Smooth muscle cell (in vitro differentiated cells): ENCODE measurements around the gene ADARB2. TPM values are rescaled to one million over a fixed set of nuclear protein-coding genes. Genes with fewer than 3 reads are reported as not detected.

Source experiments
- DNase-seq: peaks from one replicate; lab custom pipeline; 2025; ENCODE audit not compliant: unreplicated experiment; lab: John Stamatoyannopoulos, UW
- H2AFZ ChIP-seq: fragments of 200-600 bp; sonication (generic); 2 replicates; pipeline ENCODE4 v1.6.0; 2016; ENCODE audit warnings: antibody characterized with exemption, low read depth, mild to moderate bottlenecking
- H3F3A ChIP-seq: fragments of 200-600 bp; sonication (generic); 2 replicates; pipeline ENCODE4 v1.6.0; 2017; ENCODE audit warnings: antibody characterized with exemption, low read depth
- H3K27ac ChIP-seq: fragments of 200-600 bp; sonication (generic); 2 replicates; pipeline ENCODE4 v1.5.1; 2016; ENCODE audit warnings: low read depth, mild to moderate bottlenecking
- H3K27me3 ChIP-seq: fragments of 200-600 bp; sonication (generic); 2 replicates; pipeline ENCODE4 v1.6.1; 2016; ENCODE audit warnings: low read depth, mild to moderate bottlenecking
- H3K36me3 ChIP-seq: fragments of 200-600 bp; sonication (generic); 2 replicates; pipeline ENCODE4 v1.5.1; 2016; ENCODE audit warnings: low read depth
- H3K4me1 ChIP-seq: fragments of 200-600 bp; sonication (generic); 2 replicates; pipeline ENCODE4 v1.5.1; 2016; ENCODE audit warnings: low read depth
- H3K4me2 ChIP-seq: fragments of 200-600 bp; sonication (generic); 2 replicates; pipeline ENCODE4 v1.6.0; 2016; ENCODE audit warnings: mild to moderate bottlenecking
- H3K4me3 ChIP-seq: fragments of 200-600 bp; sonication (generic); 2 replicates; pipeline ENCODE4 v1.5.1; 2016; ENCODE audit warnings: mild to moderate bottlenecking
- H3K79me2 ChIP-seq: fragments of 200-600 bp; sonication (generic); 2 replicates; pipeline ENCODE4 v1.6.0; 2016; ENCODE audit warnings: low read depth, mild to moderate bottlenecking
- H3K9ac ChIP-seq: fragments of 200-600 bp; sonication (generic); 2 replicates; pipeline ENCODE4 v1.6.0; 2016; ENCODE audit warnings: low read depth
- H3K9me3 ChIP-seq: fragments of 200-600 bp; sonication (generic); replicated peaks from 2 replicates; pipeline ENCODE4 v1.5.1; 2016; ENCODE audit warnings: low read depth
- H4K20me1 ChIP-seq: fragments of 200-600 bp; sonication (generic); 2 replicates; pipeline ENCODE4 v1.6.0; 2016; ENCODE audit warnings: low read depth
- CTCF ChIP-seq: fragments of 200-600 bp; sonication (generic); IDR thresholded peaks from 2 replicates; pipeline ENCODE4 v1.5.1; 2017; ENCODE audit warnings: borderline replicate concordance, mild to moderate bottlenecking, antibody characterized with exemption; ENCODE audit not compliant: insufficient read depth, poor library complexity, severe bottlenecking
- WGBS: methylation state at CpG from one replicate; pipeline ENCODE4 v1.1.7; 2016; ENCODE audit warnings: low lambda C conversion rate; 5-methylcytosine and 5-hydroxymethylcytosine counted together
- polyA plus RNA-seq: library from polyadenylated mRNA; unstranded; fragments of >200 nt; fragmentation: Nextera tagmentation; extraction: Ambion mirVana; gene quantifications from 2 replicates; pipeline ENCODE4 v1.2.1, GENCODE V29; 2016
- total RNA-seq: library from RNA; depleted of rRNA; stranded (reverse); fragments of >200 nt; gene quantifications from 2 replicates; pipeline ENCODE4 v1.2.3, GENCODE V29; 2014

Gene ADARB2
- total and polyA plus RNA-seq, 2 experiments from 2014 or later: 0.13 to 0.39 TPM

DNA sequence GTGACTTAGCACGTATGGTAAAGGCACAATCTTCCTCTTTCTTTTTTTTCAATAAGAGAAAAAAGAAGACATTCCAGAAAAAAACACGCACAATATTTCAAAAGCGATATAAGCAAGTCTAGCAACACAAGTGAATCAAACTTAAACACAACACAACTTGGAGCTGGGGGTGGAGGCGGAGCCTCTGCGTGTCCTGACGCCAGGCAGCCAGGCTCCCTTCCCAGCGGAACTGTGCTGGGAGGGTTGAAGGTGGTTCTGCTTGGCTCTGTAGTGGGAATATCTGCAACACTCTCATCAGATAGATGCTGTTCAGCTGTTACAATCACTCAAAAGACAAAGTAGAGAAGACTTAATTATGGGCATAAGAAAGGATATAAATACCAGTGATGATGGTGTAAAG is 469.8 kb downstream of the ADARB2 start:
- Histone ChIP-seq H3K4me2 (no peak overlapping the region), H3K4me3 (no peak overlapping the region), H3K27me3 (peaks cover 8% of the 10 kb centered on the region), H3K9me3 (no peaks in the 10 kb centered on the region), H2AFZ (no peak overlapping the region), H3K79me2 (no peaks in the 10 kb centered on the region), H3F3A (no peaks in the 10 kb centered on the region), H3K4me1 (no peaks in the 10 kb centered on the region), H3K36me3 (no peaks in the 10 kb centered on the region), H3K9ac (no peak overlapping the region), H3K27ac (no peak overlapping the region), H4K20me1 (no peaks in the 10 kb centered on the region)
- TF ChIP-seq CTCF: no peak
- DNase-seq: no peak
- WGBS: 66% methylated on average over 7 of the region's 7 CpGs

GRCh38 chr10:1267148-1267547 is 470.2 kb downstream of the ADARB2 start:
- no peaks in the 10 kb centered on the region for H3K9me3 ChIP-seq
- no peak overlapping the region for H3K9ac ChIP-seq
- no peaks in the 10 kb centered on the region for H4K20me1 ChIP-seq
- H3K36me3 ChIP-seq: no peaks in the 10 kb centered on the region
- no peak for DNase-seq
- H3K4me1 ChIP-seq: no peaks in the 10 kb centered on the region
- H3K4me3 ChIP-seq: no peak overlapping the region
- no peaks in the 10 kb centered on the region for H3K79me2 ChIP-seq
- no peaks in the 10 kb centered on the region for H3F3A ChIP-seq
- no peak for TF ChIP-seq CTCF
- 83% methylated on average over 8 of the region's 8 CpGs for WGBS
- H3K4me2 ChIP-seq: no peak overlapping the region
- H3K27ac ChIP-seq: no peak overlapping the region
- H3K27me3 ChIP-seq: peaks cover 8% of the 10 kb centered on the region
- no peak overlapping the region for H2AFZ ChIP-seq

- H3K4me2 ChIP-seq: no peak overlapping the region
- TF ChIP-seq CTCF: no peak
- WGBS: 97% methylated on average over 36 of the region's 36 CpGs
- no peaks in the 10 kb centered on the region for H4K20me1 ChIP-seq
- no peak overlapping the region for H3K9ac ChIP-seq
- no peak for DNase-seq
- H3K9me3 ChIP-seq: no peaks in the 10 kb centered on the region
- no peak overlapping the region for H3K4me3 ChIP-seq
- no peaks in the 10 kb centered on the region for H3K36me3 ChIP-seq
- no peak overlapping the region for H2AFZ ChIP-seq
- H3K27ac ChIP-seq: no peak overlapping the region
- no peaks in the 10 kb centered on the region for H3K4me1 ChIP-seq
- H3K27me3 ChIP-seq: peaks cover 8% of the 10 kb centered on the region
- H3F3A ChIP-seq: no peaks in the 10 kb centered on the region
- no peaks in the 10 kb centered on the region for H3K79me2 ChIP-seq
Measured at GRCh38 chr10:1266033-1266802, 471.1 kb downstream of the ADARB2 start.

GRCh38 chr10:1264001-1264400 is 473.3 kb downstream of the ADARB2 start:
- H4K20me1 ChIP-seq: no peaks in the 10 kb centered on the region
- no peaks in the 10 kb centered on the region for H3K4me1 ChIP-seq
- peaks cover 8% of the 10 kb centered on the region for H3K27me3 ChIP-seq
- no peak for DNase-seq
- no peaks in the 10 kb centered on the region for H3K9me3 ChIP-seq
- H3K4me3 ChIP-seq: no peak overlapping the region
- H3F3A ChIP-seq: no peaks in the 10 kb centered on the region
- H3K27ac ChIP-seq: no peak overlapping the region
- 93% methylated on average over 9 of the region's 9 CpGs for WGBS
- no peak overlapping the region for H3K4me2 ChIP-seq
- H3K9ac ChIP-seq: no peak overlapping the region
- no peak overlapping the region for H2AFZ ChIP-seq
- no peaks in the 10 kb centered on the region for H3K36me3 ChIP-seq
- TF ChIP-seq CTCF: no peak
- no peaks in the 10 kb centered on the region for H3K79me2 ChIP-seq
